Mesothelial cell of epicardium (in vitro differentiated cells): Measurements from ENCODE around the gene SKIL. TPM values are rescaled to one million over a fixed set of nuclear protein-coding genes. Genes with fewer than 3 reads are reported as not detected.
A peak's percentile ranks its signal among the peaks of the same experiment; 100 is the strongest.

ENCODE experiments used
- DNase-seq, 2 experiments: peaks; one replicate each; pipeline ENCODE4 v3.0.0; 2021; ENCODE audit warnings: low spot score in 2 of 2; ENCODE audit not compliant: unreplicated experiment in 2 of 2
- H3K27ac Mint-ChIP-seq: 2 replicates; pipeline ENCODE4 v1.8.0; 2021; ENCODE audit warnings: mixed read lengths
- H3K27me3 Mint-ChIP-seq: 2 replicates; pipeline ENCODE4 v1.8.0; 2021; ENCODE audit warnings: low read depth, mixed read lengths
- H3K36me3 Mint-ChIP-seq: 2 replicates; pipeline ENCODE4 v1.8.0; 2021; ENCODE audit warnings: mixed read lengths
- H3K4me1 Mint-ChIP-seq: 2 replicates; pipeline ENCODE4 v1.8.0; 2021; ENCODE audit warnings: mixed read lengths
- H3K4me3 Mint-ChIP-seq: 2 replicates; pipeline ENCODE4 v1.8.0; 2021; ENCODE audit warnings: mild to moderate bottlenecking, moderate library complexity, mixed read lengths
- H3K9me3 Mint-ChIP-seq: 2 replicates; pipeline ENCODE4 v1.8.0; 2021; ENCODE audit warnings: mixed read lengths
- total RNA-seq: library from RNA; stranded (reverse); gene quantifications from 3 replicates; pipeline ENCODE4 v1.2.1, GENCODE V29; 2021
- TF ChIP-seq, protein P1 (sequence below): fragments of 200-600 bp; sonication (generic); IDR thresholded peaks from one replicate; pipeline ENCODE4 v1.5.0; 2021; ENCODE audit warnings: antibody characterized with exemption; ENCODE audit not compliant: unreplicated experiment

Gene SKIL
- total RNA-seq, 1 donor from 2014 or later = 328 TPM

DNA sequence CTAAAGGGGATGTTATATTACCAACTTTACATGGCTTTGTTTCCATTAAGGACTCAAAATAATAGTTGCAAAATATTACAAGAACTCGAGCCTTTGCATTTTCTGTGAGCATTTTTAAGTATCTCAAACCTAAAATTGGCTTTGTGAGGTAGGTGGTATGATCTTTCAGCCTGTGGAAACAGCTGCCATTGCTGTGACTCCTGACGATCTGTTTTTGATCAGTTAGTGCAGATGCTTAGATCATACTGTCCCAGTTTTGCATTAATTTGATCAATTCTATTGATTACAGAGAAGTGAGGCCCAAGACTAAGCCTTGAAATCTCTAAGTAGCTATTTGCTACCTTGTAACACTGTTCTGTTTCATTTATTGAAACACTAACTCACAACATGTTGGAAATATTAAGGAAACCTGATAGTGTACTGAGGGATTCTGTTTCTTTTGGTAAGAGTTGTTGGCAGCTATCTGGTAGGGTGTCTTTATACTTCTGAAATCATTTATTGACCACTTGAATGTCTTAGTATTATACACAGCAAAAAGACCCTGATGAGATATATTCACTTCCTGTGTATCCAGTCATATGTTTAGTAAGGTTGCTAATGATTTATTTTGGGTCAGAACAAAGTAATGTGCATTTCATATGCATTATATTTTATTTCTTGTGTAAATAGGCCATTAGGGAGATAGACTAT is 14.8 kb downstream of the SKIL start:
- Mint-ChIP-seq H3K27ac (peak overlapping the region; percentile 22), H3K36me3 (peaks cover 17% of the 10 kb centered on the region), H3K4me1 (peaks cover 52% of the 10 kb centered on the region), H3K27me3 (no peaks in the 10 kb centered on the region), H3K4me3 (no peak overlapping the region), H3K9me3 (no peaks in the 10 kb centered on the region)
- TF ChIP-seq, protein P1, sequence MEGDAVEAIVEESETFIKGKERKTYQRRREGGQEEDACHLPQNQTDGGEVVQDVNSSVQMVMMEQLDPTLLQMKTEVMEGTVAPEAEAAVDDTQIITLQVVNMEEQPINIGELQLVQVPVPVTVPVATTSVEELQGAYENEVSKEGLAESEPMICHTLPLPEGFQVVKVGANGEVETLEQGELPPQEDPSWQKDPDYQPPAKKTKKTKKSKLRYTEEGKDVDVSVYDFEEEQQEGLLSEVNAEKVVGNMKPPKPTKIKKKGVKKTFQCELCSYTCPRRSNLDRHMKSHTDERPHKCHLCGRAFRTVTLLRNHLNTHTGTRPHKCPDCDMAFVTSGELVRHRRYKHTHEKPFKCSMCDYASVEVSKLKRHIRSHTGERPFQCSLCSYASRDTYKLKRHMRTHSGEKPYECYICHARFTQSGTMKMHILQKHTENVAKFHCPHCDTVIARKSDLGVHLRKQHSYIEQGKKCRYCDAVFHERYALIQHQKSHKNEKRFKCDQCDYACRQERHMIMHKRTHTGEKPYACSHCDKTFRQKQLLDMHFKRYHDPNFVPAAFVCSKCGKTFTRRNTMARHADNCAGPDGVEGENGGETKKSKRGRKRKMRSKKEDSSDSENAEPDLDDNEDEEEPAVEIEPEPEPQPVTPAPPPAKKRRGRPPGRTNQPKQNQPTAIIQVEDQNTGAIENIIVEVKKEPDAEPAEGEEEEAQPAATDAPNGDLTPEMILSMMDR = no peak
- DNase-seq = no peak

DNA sequence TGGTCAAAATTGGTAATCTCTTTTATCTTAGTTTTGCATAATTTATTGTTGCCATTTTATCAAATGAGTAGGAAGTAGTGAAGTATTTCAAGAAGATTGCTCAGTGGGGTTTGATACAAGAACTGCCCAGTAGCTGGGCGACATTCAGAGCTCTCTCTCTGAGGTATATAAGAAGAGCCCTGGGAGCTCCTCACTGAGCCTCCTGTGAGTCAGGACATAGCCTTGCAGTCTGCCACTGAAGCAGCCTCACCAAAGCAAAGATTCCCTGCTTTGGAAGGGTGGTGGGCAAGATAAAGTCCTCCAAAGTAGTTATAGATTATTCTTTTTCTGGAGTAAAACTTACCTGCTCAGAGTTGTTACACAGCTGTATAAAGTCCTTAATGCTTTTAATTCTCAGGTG is 26.1 kb downstream of the SKIL start:
- H3K4me1 Mint-ChIP-seq = peaks cover 8% of the 10 kb centered on the region
- peak overlapping the region; percentile 62 for H3K27ac Mint-ChIP-seq
- H3K9me3 Mint-ChIP-seq = peaks cover 7% of the 10 kb centered on the region
- DNase-seq = no peak
- no peak overlapping the region for H3K4me3 Mint-ChIP-seq
- H3K27me3 Mint-ChIP-seq = no peaks in the 10 kb centered on the region
- TF ChIP-seq, protein P1 = no peak
- peaks cover 51% of the 10 kb centered on the region for H3K36me3 Mint-ChIP-seq

GRCh38 chr3:170386468-170386867 is 29.0 kb downstream of the SKIL start:
- H3K27me3 Mint-ChIP-seq = no peaks in the 10 kb centered on the region

GRCh38 chr3:170387950-170388349 is 30.4 kb downstream of the SKIL start:
- Mint-ChIP-seq H3K27me3 (no peaks in the 10 kb centered on the region), H3K36me3 (peaks cover 53% of the 10 kb centered on the region), H3K4me3 (no peak overlapping the region), H3K27ac (no peak overlapping the region), H3K9me3 (peaks cover 7% of the 10 kb centered on the region), H3K4me1 (peaks cover 14% of the 10 kb centered on the region)
- DNase-seq = no peak
- TF ChIP-seq, protein P1 = peak; percentile 40

More at GRCh38 chr3:170386468-170386867, 29.0 kb downstream of the SKIL start:
- Mint-ChIP-seq H3K4me3 (no peak overlapping the region), H3K9me3 (peaks cover 7% of the 10 kb centered on the region), H3K27ac (no peak overlapping the region), H3K36me3 (peaks cover 45% of the 10 kb centered on the region), H3K4me1 (peaks cover 11% of the 10 kb centered on the region)
- TF ChIP-seq, protein P1 = no peak
- no peak for DNase-seq

DNA sequence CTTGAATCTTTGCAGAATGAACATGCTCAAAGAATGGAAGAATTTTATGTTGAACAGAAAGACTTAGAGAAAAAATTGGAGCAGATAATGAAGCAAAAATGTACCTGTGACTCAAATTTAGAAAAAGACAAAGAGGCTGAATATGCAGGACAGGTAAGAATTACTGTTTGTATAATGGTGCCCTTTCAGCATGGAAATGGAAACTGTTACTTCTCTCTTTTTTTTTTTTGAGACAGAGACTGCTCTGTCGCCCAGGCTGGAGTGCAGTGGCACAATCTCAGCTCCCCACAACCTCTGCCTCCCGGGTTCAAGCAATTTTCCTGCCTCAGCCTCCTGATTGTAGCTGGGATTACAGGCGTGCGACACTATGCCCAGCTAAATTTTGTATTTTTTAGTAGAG is 33.6 kb downstream of the SKIL start:
- TF ChIP-seq, protein P1 = no peak
- Mint-ChIP-seq H3K4me1 (peaks cover 9% of the 10 kb centered on the region), H3K36me3 (peaks cover 30% of the 10 kb centered on the region), H3K9me3 (peaks cover 7% of the 10 kb centered on the region), H3K4me3 (no peak overlapping the region), H3K27me3 (no peaks in the 10 kb centered on the region), H3K27ac (peak overlapping the region; percentile 24)
- no peak for DNase-seq
